B cell (primary cell): ENCODE measurements around the gene COX6A2.

Experiments used
- CTCF ChIP-seq: fragments of 200-600 bp; IDR thresholded peaks from one replicate; pipeline ENCODE4 v1.8.0; 2022; ENCODE audit warnings: antibody characterized with exemption, mild to moderate bottlenecking
- EZH2 ChIP-seq: IDR thresholded peaks from 2 replicates; pipeline ENCODE4 v1.6.1; 2012; ENCODE audit warnings: borderline replicate concordance, low read depth, mild to moderate bottlenecking, moderate library complexity, low read length; ENCODE audit not compliant: insufficient read depth, poor library complexity, severe bottlenecking

GRCh38 chr16:31410082-31410481 is 18.1 kb downstream of the COX6A2 start:
- no peak for TF ChIP-seq CTCF
- TF ChIP-seq EZH2 = no peak
